AG04450 (cell line): ENCODE data around the gene TOMM22. TPM values are rescaled to one million over a fixed set of nuclear protein-coding genes. Genes with fewer than 3 reads are reported as not detected.
"Not testable (repeated sequence)": the region's sequence is repeated elsewhere in the genome, so short reads cannot be mapped to it uniquely, and the experiment has no call there.

Source experiments
- CTCF ChIA-PET: fragments of 300-600, 350-600 bp; formaldehyde crosslinking; extraction: SDS; loops from one replicate; lab custom pipeline; 2022; ENCODE audit warnings: antibody characterized with exemption, inconsistent platforms; lab: Charles Lee
- POLR2A ChIA-PET: fragments of 350-600 bp; formaldehyde crosslinking; extraction: SDS; loops from one replicate; lab custom pipeline; 2021; ENCODE audit warnings: antibody characterized with exemption, inconsistent platforms; lab: Yijun Ruan, JAX
- DNase-seq: peaks from one replicate; pipeline ENCODE4 v3.0.0-alpha.2; 2011; ENCODE audit warnings: low read depth, low spot score
- H3K27ac ChIP-seq: one replicate; pipeline ENCODE4 v1.5.1; 2012; ENCODE audit warnings: low read depth, low read length, control low read depth
- H3K27me3 ChIP-seq: one replicate; pipeline ENCODE4 v1.6.0; 2012; ENCODE audit warnings: low read length; ENCODE audit not compliant: control insufficient read depth, insufficient read depth
- H3K4me3 ChIP-seq: 2 replicates; pipeline ENCODE4 v1.5.1; 2011; ENCODE audit warnings: mild to moderate bottlenecking, low read depth, low read length, control low read depth
- H3K9me3 ChIP-seq: 2 replicates; pipeline ENCODE4 v1.5.1; 2012; ENCODE audit warnings: low read length; ENCODE audit not compliant: control insufficient read depth, insufficient read depth
- CTCF ChIP-seq: IDR thresholded peaks from 2 replicates; pipeline ENCODE4 v1.5.1; 2011; ENCODE audit warnings: low read depth, low read length, control low read depth, inconsistent platforms
- polyA minus RNA-seq: library from RNA; depleted of rRNA, polyadenylated mRNA; stranded (reverse); fragments of >200 nt; gene quantifications from 2 replicates; pipeline ENCODE4 v1.2.3, GENCODE V29; 2011; rRNA and poly(A)+ RNA removed
- polyA plus RNA-seq: library from polyadenylated mRNA; depleted of rRNA; stranded (reverse); fragments of >200 nt; gene quantifications from 2 replicates; pipeline ENCODE4 v1.2.3, GENCODE V29; 2011; rRNA removed

Gene TOMM22
- polyA plus RNA-seq (55.9 and 68.9 TPM in 2 replicates), polyA minus RNA-seq (38.3 and 45.2 TPM in 2 replicates)

- TF ChIP-seq CTCF = peak; percentile 65
- Histone ChIP-seq H3K9me3 (no peaks in the 10 kb centered on the region; the same call in none of the 2 replicates), H3K27me3 (no peaks in the 10 kb centered on the region), H3K4me3 (peak within 1 kb of the TSS; percentile 96), H3K27ac (peak within 1 kb of the TSS; percentile 39)
- ChIA-PET POLR2A (interaction anchor here (0.6 to 1.5 kb wide), 9 partner anchors 15 to 647 kb away, joined by 3 to 11 read pairs (median 4); partner anchors contain the start of gene GTPBP1), CTCF (interaction anchor here (0.6 to 2.5 kb wide), 17 partner anchors 8 to 632 kb away, joined by 3 to 22 read pairs (median 4); no protein-coding TSS in a partner anchor)
- DNase-seq = no peak
Measured at GRCh38 chr22:38681582-38682335, at the start of gene TOMM22. TOMM22 (plus strand) TSS chr22:38681957; CDS start chr22:38681979, 22 bp downstream.

- no peak for TF ChIP-seq CTCF
- CTCF ChIA-PET = no interaction called here
Measured at GRCh38 chr22:38632528-38632927, 49.2 kb upstream of the TOMM22 start.

GRCh38 chr22:38638216-38638615 lies 43.5 kb upstream of the TOMM22 start:
- ChIA-PET CTCF (no interaction called here), POLR2A (no interaction called here)
- no peak for TF ChIP-seq CTCF

More at GRCh38 chr22:38632528-38632927, 49.2 kb upstream of the TOMM22 start:
- Histone ChIP-seq H3K9me3 (no peaks in the 10 kb centered on the region), H3K27me3 (no peaks in the 10 kb centered on the region), H3K27ac (no peak overlapping the region), H3K4me3 (no peak overlapping the region)
- no peak for DNase-seq
- POLR2A ChIA-PET = no interaction called here

GRCh38 chr22:38638728-38639127 lies 43.0 kb upstream of the TOMM22 start:
- Histone ChIP-seq H3K27ac (no peak overlapping the region), H3K27me3 (no peaks in the 10 kb centered on the region), H3K4me3 (no peak overlapping the region), H3K9me3 (no peaks in the 10 kb centered on the region)
- DNase-seq = no peak
- POLR2A ChIA-PET = no interaction called here
- TF ChIP-seq CTCF = no peak
- CTCF ChIA-PET = no interaction called here

More at GRCh38 chr22:38638216-38638615, 43.5 kb upstream of the TOMM22 start:
- Histone ChIP-seq H3K4me3 (no peak overlapping the region), H3K27ac (no peak overlapping the region), H3K9me3 (no peaks in the 10 kb centered on the region), H3K27me3 (no peaks in the 10 kb centered on the region)
- DNase-seq = no peak

GRCh38 chr22:38641476-38642040 lies 40.2 kb upstream of the TOMM22 start:
- ChIA-PET CTCF (no interaction called here), POLR2A (no interaction called here)
- H3K4me3 ChIP-seq = no peak overlapping the region
- no peaks in the 10 kb centered on the region; the same call in 1 of the 2 replicates for H3K9me3 ChIP-seq
- H3K27ac ChIP-seq = no peak overlapping the region
- TF ChIP-seq CTCF = no peak
- H3K27me3 ChIP-seq = no peaks in the 10 kb centered on the region
- DNase-seq = no peak

GRCh38 chr22:38644245-38644644 lies 37.5 kb upstream of the TOMM22 start:
- H3K27ac ChIP-seq, CTCF ChIA-PET, H3K9me3 ChIP-seq, DNase-seq, H3K27me3 ChIP-seq, POLR2A ChIA-PET, H3K4me3 ChIP-seq: not testable (repeated sequence)
